Stimulated activated CD8-positive, alpha-beta memory T cell treated with anti-CD3 and anti-CD28 coated beads, Interleukin-2, amount 100 ng/mL, for 48 hours (primary cell): Measurements from ENCODE around the gene CACNA1C.

Experiments used
- DNase-seq, 2 donors: peaks; one replicate each; pipeline ENCODE4 v3.0.0-alpha.2; 2020; ENCODE audit warnings: low read depth in 2 of 2

Gene CACNA1C

GRCh38 chr12:2140858-2141519 lies 88.2 kb downstream of the CACNA1C start:
- no peak for DNase-seq

GRCh38 chr12:2142068-2142467 lies 89.3 kb downstream of the CACNA1C start:
- no peak for DNase-seq

GRCh38 chr12:2144951-2145350 lies 92.2 kb downstream of the CACNA1C start:
- no peak for DNase-seq

DNA sequence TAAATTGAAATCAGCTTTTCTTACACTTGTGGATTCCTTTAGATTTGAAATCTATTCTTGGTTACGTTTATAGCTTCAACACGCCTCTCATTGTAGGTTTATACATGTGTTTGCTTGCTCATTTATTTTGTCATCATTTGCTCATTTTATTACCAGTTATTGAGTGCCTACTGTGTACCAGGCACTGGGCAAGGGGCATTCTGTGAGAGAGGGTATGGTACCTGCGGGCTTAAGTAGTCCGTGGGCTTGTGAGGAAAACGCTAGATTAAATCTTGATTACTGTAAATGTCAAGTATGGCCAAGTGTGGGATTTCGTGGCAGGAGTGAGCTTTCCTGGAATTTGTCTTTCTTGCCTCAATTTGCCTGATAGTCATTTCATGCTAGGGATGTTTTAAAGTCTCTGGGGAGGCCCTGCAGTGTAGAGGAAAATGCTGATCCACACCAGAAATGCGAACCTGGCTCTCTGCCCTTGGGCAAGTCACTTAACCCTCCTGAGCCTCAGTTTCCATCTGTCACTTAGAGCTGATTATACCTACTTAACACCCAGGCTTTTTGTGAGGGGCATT lies 92.7 kb downstream of the CACNA1C start:
- no peak for DNase-seq

DNA sequence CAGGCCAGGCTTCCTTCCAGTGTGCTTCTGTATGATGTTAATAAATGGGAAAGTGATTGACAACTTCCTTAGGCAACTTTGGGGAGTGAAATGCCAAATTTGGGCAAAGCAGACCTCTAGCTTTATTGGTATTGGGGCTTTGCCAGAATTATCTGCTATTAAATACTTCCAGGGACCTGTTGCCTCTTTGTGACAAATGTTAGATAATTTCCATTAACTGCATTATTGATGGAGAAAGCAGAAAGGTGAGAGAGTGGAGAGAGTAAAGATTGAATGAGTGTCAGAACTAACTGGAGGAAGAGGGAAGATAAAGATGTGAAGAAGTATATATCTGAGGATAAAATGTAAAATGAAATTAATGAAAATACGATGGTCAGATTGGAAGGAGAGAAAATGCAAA lies 94.5 kb downstream of the CACNA1C start:
- DNase-seq: no peak

- no peak for DNase-seq
These were observed 96.3 kb downstream of the CACNA1C start for GRCh38 chr12:2149091-2149490.

GRCh38 chr12:2150833-2151232 lies 98.0 kb downstream of the CACNA1C start:
- DNase-seq: no peak

DNA sequence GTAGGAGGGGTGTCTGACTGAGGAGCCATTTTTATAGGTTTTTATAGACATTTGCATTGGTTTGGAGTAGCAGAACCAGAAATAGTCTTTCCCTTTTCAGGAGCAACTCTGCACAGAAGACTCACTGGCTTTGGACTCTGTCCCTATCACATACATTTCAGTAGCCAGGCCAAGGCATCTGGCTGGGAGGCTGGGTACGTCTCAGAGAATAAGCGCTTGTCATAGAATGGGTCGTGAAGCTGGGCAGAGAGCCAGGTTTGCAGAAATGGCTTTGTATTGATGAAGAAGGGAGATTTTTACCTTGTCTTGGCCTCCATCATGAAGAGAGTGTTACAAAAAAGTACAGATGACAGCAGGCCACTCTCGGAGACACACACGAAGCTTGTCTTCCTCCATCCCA lies 98.6 kb downstream of the CACNA1C start:
- no peak for DNase-seq

DNA sequence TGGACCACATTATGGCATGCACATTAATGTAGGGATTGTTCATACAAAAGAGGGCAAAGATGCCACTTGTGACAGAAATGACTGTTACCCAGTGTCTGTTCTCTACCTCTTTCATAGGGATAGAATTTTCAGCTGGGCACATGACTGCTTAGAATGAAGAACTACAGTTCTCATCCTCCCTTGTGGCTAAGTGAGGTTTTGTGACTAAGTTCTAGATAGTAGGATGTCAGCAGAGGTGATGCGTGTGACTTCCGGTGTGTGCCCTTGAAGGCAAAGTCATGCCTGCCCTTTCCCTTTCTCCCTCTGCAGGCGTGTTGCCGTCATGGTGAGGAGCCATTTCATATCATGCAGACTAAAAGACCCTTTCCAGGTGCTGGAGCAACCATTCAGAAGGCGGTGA lies 99.3 kb downstream of the CACNA1C start:
- DNase-seq: no peak

DNA sequence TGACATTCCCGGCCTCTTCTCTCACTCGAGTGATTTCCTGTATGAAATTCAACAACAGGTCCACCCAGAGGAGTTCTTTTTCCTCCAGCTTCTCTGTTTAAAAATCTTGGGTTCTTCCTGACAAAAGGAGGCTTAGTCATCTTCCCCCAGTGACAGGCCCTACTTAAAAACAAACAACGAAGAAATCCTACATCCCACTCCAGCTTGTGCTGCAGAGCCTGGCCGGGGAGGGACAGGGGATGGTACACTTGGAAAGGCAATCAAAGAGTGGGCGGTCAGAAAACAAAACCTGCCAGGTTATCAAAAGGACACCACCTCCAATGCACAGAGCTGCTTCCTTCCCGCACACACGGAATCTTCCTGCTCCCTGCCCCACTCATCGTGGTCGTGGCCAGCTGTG lies 101.3 kb downstream of the CACNA1C start:
- no peak for DNase-seq

GRCh38 chr12:2154521-2154920 lies 101.7 kb downstream of the CACNA1C start:
- no peak for DNase-seq

- no peak for DNase-seq
These were observed 103.5 kb downstream of the CACNA1C start for GRCh38 chr12:2156333-2156732.

- DNase-seq: no peak
These were observed 107.3 kb downstream of the CACNA1C start for GRCh38 chr12:2160043-2160442.

- DNase-seq: no peak
These were observed 108.7 kb downstream of the CACNA1C start for GRCh38 chr12:2161473-2161872.

- DNase-seq: no peak
These were observed 110.6 kb downstream of the CACNA1C start for GRCh38 chr12:2163177-2163941.

- no peak for DNase-seq
These were observed 112.2 kb downstream of the CACNA1C start for GRCh38 chr12:2165021-2165420.

DNA sequence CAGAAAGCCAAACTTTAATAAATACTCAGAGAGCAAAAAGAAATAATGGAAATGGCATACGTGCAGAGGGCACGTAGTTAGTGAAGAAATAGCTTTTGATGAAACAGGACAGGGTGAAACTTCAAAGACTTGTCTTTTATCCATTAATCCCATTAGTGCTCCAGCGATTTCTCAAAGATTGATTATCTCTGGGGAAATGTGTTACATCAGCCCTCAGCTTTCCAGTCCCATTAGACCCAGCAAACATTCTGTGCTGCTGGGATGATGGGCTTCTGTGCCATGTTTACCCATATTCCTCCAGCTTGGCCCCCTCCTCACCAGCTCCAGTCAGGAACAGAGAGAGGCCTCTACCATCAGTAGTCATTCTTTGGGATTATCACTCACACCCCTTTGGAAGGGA lies 113.1 kb downstream of the CACNA1C start:
- DNase-seq: no peak

- DNase-seq: no peak
These were observed 113.9 kb downstream of the CACNA1C start for GRCh38 chr12:2166696-2167095.

DNA sequence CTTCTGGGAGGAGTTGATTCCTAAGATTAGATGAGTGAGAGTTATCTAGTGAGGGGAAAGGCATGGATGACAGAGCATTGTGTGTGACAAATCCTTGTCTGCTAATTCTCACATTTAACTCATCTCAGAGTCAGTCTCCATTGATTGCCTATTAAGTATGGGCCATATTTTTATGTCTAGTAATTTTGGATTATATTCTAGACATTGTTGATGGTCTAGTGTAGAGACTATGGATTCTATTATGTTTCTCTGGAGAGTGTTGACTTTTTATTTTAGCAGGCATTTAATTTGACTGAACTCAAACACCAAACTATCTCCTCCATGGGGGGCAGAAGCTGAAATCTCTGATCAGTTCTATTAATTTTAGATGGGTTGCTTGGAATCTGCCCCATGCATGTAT lies 114.4 kb downstream of the CACNA1C start:
- DNase-seq: no peak

DNA sequence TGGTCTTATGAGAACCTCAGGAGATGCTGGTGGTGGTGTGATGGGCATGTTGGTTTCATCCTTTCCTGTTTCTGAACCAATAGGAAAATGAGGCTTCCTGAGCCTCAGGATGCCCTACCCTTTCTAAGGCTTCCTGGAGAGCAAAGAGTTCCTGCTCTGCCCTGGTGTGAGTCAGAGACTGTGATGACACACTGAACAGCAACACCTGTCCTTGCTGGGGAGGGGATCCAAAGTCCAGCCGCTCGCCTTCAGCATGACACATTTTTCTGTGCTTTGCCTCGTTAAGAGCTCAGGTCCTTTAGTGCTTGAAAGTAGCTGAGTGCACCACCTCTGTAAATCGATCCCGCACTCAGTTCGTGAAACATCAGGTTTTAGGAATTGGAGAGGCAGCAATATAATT lies 116.0 kb downstream of the CACNA1C start:
- no peak for DNase-seq

DNA sequence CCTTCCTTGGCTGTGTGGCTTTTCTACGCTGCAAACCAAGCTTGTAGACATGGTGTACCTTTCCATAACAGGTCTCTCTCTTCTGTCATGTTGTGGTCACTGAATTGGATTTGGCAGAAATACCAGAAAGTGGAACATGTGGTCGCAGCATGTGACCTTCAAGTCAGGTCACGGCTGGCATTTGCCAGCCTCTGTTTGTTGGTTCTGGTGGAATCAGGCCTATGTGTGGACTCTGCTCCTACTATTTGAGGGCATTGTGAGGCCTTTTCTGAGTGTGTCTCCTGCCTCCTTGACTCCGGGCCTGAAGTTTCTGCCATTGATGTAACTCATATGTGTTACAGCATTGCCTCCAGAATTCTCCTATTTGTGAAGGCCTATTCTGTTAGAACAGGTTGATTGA lies 116.7 kb downstream of the CACNA1C start:
- DNase-seq: no peak

DNA sequence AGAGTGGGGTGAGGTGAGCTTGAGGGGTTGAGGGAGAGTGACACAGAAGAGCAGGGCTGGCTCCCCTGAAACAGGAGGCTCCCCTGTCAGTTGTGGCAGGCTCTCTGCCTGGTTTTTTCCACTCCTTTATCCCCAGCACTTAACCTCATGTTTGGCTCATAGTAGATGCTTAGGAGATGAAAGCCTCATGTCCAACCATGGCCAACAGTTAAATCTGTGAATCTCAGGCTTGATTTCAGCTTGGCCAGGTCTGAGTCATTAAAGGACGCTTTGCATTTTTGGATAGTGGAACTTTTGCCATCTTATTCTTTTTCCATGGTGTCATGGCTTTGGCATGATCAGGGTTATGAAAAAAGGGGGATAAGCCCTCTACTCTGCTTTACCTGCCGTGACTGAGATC lies 117.2 kb downstream of the CACNA1C start:
- DNase-seq: no peak

DNA sequence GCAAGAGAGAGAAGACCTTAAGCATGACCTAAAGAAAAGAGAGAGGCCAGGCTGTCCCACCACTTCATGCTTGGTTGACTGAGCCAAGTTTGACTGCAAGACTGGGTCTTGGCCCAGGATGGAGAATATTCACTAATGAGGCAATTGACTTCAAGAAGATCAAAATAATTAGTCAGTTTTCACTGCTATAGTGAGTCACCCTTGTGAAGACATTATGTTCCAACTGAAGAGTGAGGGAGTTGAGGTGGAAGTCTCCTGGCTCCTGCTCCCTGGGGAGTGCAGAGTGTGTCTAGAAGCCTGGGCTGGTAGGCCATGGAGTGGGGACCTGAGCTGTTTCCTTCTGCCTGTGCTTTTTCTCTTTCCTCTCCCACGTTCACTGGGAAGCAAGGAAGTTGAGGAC lies 117.6 kb downstream of the CACNA1C start:
- no peak for DNase-seq
